GM23338 (cell line): ENCODE measurements around the gene TSHZ3. TPM values are rescaled to one million over a fixed set of nuclear protein-coding genes. Genes with fewer than 3 reads are reported as not detected.

Source experiments
- ATAC-seq: fragments of 200-7000 bp; cut with Tn5 transposase; 3 replicates; pipeline ENCODE4 v1.9.1; 2020
- DNase-seq: peaks from one replicate; pipeline ENCODE4 v3.0.0-alpha.2; 2015; ENCODE audit warnings: low spot score
- H2AFZ ChIP-seq: fragments of 200-600 bp; sonication (generic); 2 replicates; pipeline ENCODE4 v1.8.0; 2016; ENCODE audit warnings: antibody characterized with exemption, mild to moderate bottlenecking, moderate library complexity
- H3F3A ChIP-seq: fragments of 200-600 bp; sonication (generic); replicated peaks from 2 replicates; pipeline ENCODE4 v1.8.0; 2017; ENCODE audit warnings: antibody characterized with exemption, mixed run types, low read depth
- H3K27ac ChIP-seq: fragments of 200-600 bp; sonication (generic); 2 replicates; pipeline ENCODE4 v1.6.1; 2016; ENCODE audit warnings: low read depth
- H3K27me3 ChIP-seq: fragments of 200-600 bp; sonication (generic); 2 replicates; pipeline ENCODE4 v1.8.0; 2016; ENCODE audit warnings: mild to moderate bottlenecking, mixed run types, moderate library complexity; ENCODE audit not compliant: insufficient read depth
- H3K36me3 ChIP-seq: fragments of 200-600 bp; sonication (generic); 2 replicates; pipeline ENCODE4 v1.8.0; 2016; ENCODE audit warnings: mild to moderate bottlenecking; ENCODE audit not compliant: insufficient read depth
- H3K4me1 ChIP-seq: fragments of 200-600 bp; sonication (generic); 2 replicates; pipeline ENCODE4 v1.8.0; 2016; ENCODE audit warnings: mild to moderate bottlenecking, moderate library complexity; ENCODE audit not compliant: insufficient read depth
- H3K4me2 ChIP-seq: fragments of 200-600 bp; sonication (generic); 2 replicates; pipeline ENCODE4 v1.7.1; 2017; ENCODE audit warnings: mixed run types
- H3K4me3 ChIP-seq: fragments of 200-600 bp; sonication (generic); 2 replicates; pipeline ENCODE4 v1.6.1; 2016; ENCODE audit warnings: mixed run types
- H3K79me2 ChIP-seq: fragments of 200-600 bp; sonication (generic); replicated peaks from 2 replicates; pipeline ENCODE4 v1.8.0; 2017; ENCODE audit warnings: mild to moderate bottlenecking; ENCODE audit not compliant: insufficient read depth
- H3K9me2 ChIP-seq: fragments of 200-600 bp; sonication (generic); 2 replicates; pipeline ENCODE4 v1.8.0; 2017; ENCODE audit not compliant: insufficient read depth
- H4K20me1 ChIP-seq: fragments of 200-600 bp; sonication (generic); replicated peaks from 2 replicates; pipeline ENCODE4 v1.8.0; 2017; ENCODE audit warnings: mild to moderate bottlenecking; ENCODE audit not compliant: insufficient read depth
- H3K27ac Mint-ChIP-seq: 2 replicates; pipeline ENCODE4 v1.8.0; 2020; ENCODE audit warnings: inconsistent platforms, mild to moderate bottlenecking, moderate library complexity, mixed read lengths
- H3K27me3 Mint-ChIP-seq: 3 replicates; pipeline ENCODE4 v1.8.0; 2022; ENCODE audit warnings: low read depth, mild to moderate bottlenecking, moderate library complexity, mixed read lengths, inconsistent platforms; ENCODE audit not compliant: insufficient read depth, poor library complexity
- H3K36me3 Mint-ChIP-seq: 3 replicates; pipeline ENCODE4 v1.8.0; 2021; ENCODE audit warnings: low read depth, mild to moderate bottlenecking, inconsistent platforms, moderate library complexity, mixed read lengths
- H3K4me1 Mint-ChIP-seq: 3 replicates; pipeline ENCODE4 v1.8.0; 2020; ENCODE audit warnings: mild to moderate bottlenecking, inconsistent platforms, mixed read lengths
- H3K4me3 Mint-ChIP-seq: 3 replicates; pipeline ENCODE4 v1.8.0; 2021; ENCODE audit warnings: moderate library complexity, mild to moderate bottlenecking, inconsistent platforms, mixed read lengths
- H3K9me3 Mint-ChIP-seq: 3 replicates; pipeline ENCODE4 v1.8.0; 2020; ENCODE audit warnings: moderate library complexity, mild to moderate bottlenecking, inconsistent platforms, mixed read lengths
- CREB1 ChIP-seq: fragments of 250-450 bp; sonication (Bioruptor Pico); IDR thresholded peaks from 2 replicates; pipeline ENCODE4 v1.5.0; 2020; ENCODE audit warnings: low read depth, mild to moderate bottlenecking, moderate library complexity
- EZH2phosphoT487 ChIP-seq: fragments of 200-600 bp; sonication (generic); IDR thresholded peaks from one replicate; pipeline ENCODE4 v1.8.1; 2018; ENCODE audit warnings: antibody characterized with exemption; ENCODE audit not compliant: unreplicated experiment
- POLR2AphosphoS5 ChIP-seq: IDR thresholded peaks from 2 replicates; pipeline ENCODE4 v1.6.1; 2016; ENCODE audit warnings: antibody characterized with exemption, low read depth
- polyA plus RNA-seq: library from polyadenylated mRNA; unstranded; fragments of >200 nt; fragmentation: Nextera tagmentation; extraction: Ambion mirVana; gene quantifications from 2 replicates; pipeline ENCODE4 v1.2.1, GENCODE V29; 2016
- total RNA-seq: library from RNA; depleted of rRNA; stranded (reverse); fragments of >200 nt; shearing (Covaris generic); gene quantifications from 2 replicates; pipeline ENCODE4 v1.2.3, GENCODE V29; 2014
- TF ChIP-seq, protein P1 (sequence below), 2 experiments: fragments of 200-600 bp in 1 of 2; sonication (generic) in 1 of 2; conservative IDR thresholded peaks; 2 replicates each; pipeline versions ENCODE4 v1.5.1 to v1.6.1; 2016 to 2017; ENCODE audit warnings: antibody characterized with exemption in 2 of 2, low read depth in 2 of 2, mild to moderate bottlenecking in 2 of 2, moderate library complexity in 1 of 2
- TF ChIP-seq, protein P2 (sequence below): fragments of 250-450 bp; sonication (Bioruptor Pico); IDR thresholded peaks from 2 replicates; pipeline ENCODE4 v1.5.0; 2020; ENCODE audit warnings: mild to moderate bottlenecking, moderate library complexity

TSHZ3 gene
- total and polyA plus RNA-seq, 2 experiments from 2014 or later = 3.8 to 8.9 TPM

DNA sequence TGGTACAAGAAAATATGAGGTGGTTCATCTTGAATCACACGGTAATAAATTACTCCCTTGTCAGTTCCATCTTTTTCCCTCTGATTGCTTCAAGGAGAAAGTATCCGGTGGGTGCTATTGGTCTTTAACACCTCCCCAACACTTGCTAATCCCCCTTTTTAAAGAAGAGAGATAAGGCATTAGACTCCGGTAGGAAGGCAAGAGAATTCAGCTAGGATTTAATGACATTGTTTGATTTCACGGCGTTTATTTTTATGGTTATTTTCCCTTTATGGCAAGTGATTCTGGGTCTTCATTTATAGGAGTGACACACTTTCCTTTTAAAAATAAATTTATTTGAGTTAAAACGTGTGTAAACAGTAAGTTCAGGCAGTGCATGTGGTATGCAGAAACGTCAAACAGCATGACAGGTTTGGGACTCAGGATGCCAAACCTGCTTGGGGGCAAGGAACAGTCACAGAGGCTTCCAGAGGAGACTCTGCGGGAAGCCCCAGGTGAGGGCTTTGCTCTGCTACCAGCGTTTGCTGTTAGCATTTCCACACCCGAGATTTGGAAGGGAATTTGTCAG is 36.5 kb downstream of the TSHZ3 start (continued):
- TF ChIP-seq, protein P1, sequence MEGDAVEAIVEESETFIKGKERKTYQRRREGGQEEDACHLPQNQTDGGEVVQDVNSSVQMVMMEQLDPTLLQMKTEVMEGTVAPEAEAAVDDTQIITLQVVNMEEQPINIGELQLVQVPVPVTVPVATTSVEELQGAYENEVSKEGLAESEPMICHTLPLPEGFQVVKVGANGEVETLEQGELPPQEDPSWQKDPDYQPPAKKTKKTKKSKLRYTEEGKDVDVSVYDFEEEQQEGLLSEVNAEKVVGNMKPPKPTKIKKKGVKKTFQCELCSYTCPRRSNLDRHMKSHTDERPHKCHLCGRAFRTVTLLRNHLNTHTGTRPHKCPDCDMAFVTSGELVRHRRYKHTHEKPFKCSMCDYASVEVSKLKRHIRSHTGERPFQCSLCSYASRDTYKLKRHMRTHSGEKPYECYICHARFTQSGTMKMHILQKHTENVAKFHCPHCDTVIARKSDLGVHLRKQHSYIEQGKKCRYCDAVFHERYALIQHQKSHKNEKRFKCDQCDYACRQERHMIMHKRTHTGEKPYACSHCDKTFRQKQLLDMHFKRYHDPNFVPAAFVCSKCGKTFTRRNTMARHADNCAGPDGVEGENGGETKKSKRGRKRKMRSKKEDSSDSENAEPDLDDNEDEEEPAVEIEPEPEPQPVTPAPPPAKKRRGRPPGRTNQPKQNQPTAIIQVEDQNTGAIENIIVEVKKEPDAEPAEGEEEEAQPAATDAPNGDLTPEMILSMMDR (conservative IDR thresholded peaks at IDR 0.05; ENCODE audit: low read depth in 2 of 2) = no peak
- TF ChIP-seq, protein P2, sequence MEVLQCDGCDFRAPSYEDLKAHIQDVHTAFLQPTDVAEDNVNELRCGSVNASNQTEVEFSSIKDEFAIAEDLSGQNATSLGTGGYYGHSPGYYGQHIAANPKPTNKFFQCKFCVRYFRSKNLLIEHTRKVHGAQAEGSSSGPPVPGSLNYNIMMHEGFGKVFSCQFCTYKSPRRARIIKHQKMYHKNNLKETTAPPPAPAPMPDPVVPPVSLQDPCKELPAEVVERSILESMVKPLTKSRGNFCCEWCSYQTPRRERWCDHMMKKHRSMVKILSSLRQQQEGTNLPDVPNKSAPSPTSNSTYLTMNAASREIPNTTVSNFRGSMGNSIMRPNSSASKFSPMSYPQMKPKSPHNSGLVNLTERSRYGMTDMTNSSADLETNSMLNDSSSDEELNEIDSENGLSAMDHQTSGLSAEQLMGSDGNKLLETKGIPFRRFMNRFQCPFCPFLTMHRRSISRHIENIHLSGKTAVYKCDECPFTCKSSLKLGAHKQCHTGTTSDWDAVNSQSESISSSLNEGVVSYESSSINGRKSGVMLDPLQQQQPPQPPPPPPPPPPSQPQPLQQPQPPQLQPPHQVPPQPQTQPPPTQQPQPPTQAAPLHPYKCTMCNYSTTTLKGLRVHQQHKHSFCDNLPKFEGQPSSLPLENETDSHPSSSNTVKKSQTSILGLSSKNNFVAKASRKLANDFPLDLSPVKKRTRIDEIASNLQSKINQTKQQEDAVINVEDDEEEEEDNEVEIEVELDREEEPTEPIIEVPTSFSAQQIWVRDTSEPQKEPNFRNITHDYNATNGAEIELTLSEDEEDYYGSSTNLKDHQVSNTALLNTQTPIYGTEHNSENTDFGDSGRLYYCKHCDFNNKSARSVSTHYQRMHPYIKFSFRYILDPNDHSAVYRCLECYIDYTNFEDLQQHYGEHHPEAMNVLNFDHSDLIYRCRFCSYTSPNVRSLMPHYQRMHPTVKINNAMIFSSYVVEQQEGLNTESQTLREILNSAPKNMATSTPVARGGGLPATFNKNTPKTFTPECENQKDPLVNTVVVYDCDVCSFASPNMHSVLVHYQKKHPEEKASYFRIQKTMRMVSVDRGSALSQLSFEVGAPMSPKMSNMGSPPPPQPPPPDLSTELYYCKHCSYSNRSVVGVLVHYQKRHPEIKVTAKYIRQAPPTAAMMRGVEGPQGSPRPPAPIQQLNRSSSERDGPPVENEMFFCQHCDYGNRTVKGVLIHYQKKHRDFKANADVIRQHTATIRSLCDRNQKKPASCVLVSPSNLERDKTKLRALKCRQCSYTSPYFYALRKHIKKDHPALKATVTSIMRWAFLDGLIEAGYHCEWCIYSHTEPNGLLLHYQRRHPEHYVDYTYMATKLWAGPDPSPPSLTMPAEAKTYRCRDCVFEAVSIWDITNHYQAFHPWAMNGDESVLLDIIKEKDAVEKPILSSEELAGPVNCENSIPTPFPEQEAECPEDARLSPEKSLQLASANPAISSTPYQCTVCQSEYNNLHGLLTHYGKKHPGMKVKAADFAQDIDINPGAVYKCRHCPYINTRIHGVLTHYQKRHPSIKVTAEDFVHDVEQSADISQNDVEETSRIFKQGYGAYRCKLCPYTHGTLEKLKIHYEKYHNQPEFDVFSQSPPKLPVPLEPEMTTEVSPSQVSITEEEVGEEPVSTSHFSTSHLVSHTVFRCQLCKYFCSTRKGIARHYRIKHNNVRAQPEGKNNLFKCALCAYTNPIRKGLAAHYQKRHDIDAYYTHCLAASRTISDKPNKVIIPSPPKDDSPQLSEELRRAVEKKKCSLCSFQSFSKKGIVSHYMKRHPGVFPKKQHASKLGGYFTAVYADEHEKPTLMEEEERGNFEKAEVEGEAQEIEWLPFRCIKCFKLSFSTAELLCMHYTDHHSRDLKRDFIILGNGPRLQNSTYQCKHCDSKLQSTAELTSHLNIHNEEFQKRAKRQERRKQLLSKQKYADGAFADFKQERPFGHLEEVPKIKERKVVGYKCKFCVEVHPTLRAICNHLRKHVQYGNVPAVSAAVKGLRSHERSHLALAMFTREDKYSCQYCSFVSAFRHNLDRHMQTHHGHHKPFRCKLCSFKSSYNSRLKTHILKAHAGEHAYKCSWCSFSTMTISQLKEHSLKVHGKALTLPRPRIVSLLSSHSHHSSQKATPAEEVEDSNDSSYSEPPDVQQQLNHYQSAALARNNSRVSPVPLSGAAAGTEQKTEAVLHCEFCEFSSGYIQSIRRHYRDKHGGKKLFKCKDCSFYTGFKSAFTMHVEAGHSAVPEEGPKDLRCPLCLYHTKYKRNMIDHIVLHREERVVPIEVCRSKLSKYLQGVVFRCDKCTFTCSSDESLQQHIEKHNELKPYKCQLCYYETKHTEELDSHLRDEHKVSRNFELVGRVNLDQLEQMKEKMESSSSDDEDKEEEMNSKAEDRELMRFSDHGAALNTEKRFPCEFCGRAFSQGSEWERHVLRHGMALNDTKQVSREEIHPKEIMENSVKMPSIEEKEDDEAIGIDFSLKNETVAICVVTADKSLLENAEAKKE (CRISPR knock-in tag) = no peak

DNA sequence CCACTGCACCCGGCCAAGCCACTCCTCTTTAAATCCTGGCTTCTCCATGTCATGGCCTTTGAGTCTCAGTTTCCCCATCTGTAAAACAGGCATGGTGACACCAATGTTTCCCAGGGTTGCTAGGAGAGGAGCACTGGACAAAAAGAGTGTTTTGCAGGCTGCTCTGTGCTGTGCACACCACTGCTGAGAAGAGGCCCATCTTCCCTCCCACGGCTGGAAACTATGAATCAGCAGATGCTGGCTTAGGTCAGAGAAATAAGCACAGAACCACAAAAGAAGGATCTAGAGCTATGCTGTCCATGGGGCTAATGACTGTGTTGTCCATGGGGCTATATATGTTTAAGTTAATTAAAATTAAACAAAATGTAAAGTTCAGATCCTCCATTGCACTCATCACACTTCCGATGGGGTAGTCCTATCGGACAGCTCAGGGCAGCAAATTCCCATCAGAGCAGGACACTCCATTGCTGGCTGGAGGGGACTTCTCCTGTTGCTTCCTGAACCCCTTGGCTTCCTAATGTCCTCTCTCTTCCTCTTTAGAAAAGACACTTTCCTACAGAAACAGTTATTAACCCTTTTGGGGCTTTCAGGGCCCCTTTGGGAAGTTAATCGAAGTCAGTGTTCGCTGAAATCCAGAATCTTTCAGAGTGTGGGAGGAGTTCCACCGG is 37.1 kb downstream of the TSHZ3 start:
- Histone ChIP-seq H3K4me3 (no peak overlapping the region), H3K4me2 (no peak overlapping the region), H3K36me3 (no peaks in the 10 kb centered on the region), H4K20me1 (no peaks in the 10 kb centered on the region), H3K27ac (no peak overlapping the region), H3K27me3 (no peaks in the 10 kb centered on the region), H3K9me2 (peaks cover 5% of the 10 kb centered on the region; the same call in 1 of the 2 replicates), H2AFZ (no peak overlapping the region), H3F3A (no peaks in the 10 kb centered on the region), H3K79me2 (peaks cover 14% of the 10 kb centered on the region; the same call in 1 of the 2 replicates), H3K4me1 (peaks cover 17% of the 10 kb centered on the region)
- H3K4me3 Mint-ChIP-seq = no peak overlapping the region
- H3K27ac Mint-ChIP-seq = no peak overlapping the region
- H3K27me3 Mint-ChIP-seq = peaks cover 6% of the 10 kb centered on the region
- H3K9me3 Mint-ChIP-seq = no peaks in the 10 kb centered on the region
- no peak for DNase-seq
- H3K36me3 Mint-ChIP-seq = no peaks in the 10 kb centered on the region; the same call in 2 of the 3 replicates
- peaks cover 44% of the 10 kb centered on the region for H3K4me1 Mint-ChIP-seq
- no peak for ATAC-seq
- TF ChIP-seq POLR2AphosphoS5 = no peak
- no peak for TF ChIP-seq CREB1
- TF ChIP-seq, protein P2 (CRISPR knock-in tag) = no peak
- TF ChIP-seq EZH2phosphoT487 = no peak
